Suppressor macrophage treated with lipopolysaccharide for 1 hour (primary cell): ENCODE results near the gene GAN.

Experiments
- DNase-seq, 3 donors: peaks; one replicate each; pipeline ENCODE4 v3.0.0-alpha.2; 2020 to 2022

Gene GAN

GRCh38 chr16:81314603-81315270 is at the start of gene GAN:
TSS of gene GAN (plus strand) at chr16:81314962. CDS start at chr16:81315114, 152 bp downstream.
- peak; percentile 96 to 98 (median 97) for DNase-seq

DNA sequence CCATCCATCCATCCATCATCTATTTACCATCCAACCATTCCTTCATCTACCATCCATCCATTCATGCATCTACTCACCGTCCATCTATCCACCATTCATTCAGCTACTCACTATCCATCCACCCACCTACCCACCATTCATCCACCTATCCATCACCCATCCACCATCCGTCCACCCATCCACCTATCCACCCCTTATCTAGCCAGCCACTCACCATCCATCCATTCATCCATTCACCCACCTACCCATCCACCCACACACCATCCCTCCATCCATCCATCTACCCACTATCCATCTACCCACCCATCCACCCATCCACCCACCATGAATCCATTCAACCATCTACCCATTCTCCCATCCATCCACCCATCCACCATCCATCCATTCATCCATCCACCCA is 49.7 kb upstream of the GAN start:
- DNase-seq, result no peak

GRCh38 chr16:81265658-81266451 is 48.9 kb upstream of the GAN start:
- DNase-seq, result no peak

DNA sequence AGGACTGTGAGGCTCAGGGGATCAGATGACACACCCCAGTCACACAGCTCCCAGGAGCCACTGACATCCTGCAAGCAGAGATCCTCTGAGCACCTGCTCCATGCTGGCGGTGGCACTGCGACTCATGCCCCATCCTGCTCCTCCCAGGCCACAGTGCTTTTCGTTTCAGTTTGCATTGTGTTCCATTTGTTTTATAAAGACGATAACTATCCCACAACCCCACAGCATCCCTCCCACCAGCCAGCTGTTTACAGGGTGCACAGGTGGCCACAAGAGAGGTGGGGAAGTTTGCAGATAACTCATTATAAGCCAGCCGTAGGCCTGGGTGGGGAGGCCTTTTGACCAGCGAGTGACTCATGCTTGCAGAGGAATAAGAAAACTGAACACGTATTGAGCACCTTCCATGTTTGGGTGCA is 48.1 kb upstream of the GAN start:
- no peak for DNase-seq

GRCh38 chr16:81268509-81268908 is 46.3 kb upstream of the GAN start:
- DNase-seq, result no peak

DNA sequence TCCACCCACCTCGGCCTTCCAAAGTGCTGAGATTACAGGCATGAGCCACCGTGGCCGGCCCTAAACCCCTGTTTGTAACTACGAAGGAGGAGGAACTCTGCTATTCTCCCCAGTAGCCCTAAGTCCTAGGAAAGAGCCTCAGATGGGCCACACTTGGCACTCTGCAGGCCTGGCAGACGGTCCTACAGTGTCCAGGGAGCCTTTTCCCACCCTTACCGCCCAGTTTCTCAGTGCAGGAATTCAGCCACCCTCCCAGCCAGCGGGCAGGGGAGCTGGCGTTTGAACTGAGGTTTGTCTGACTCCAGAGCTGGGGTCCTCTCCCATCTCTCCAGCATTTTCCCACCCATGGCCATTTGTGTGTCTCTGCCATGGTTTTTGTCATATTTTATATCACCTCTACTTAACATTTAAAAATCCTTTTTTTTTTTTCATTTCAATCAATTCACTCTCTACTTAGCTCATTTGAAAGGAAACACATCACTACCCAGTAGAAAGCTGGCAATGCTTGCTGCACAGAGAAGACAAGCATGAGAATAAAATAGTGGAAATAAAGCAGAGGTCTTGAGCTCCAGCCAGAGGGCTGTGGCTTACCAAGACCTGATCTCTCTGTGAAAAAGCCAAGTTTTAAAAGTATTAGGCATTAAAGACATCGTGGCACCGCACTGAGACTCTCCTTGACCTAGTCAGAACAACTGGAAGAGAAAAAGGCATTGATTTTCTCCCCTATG is 41.4 kb upstream of the GAN start:
- no peak for DNase-seq

DNA sequence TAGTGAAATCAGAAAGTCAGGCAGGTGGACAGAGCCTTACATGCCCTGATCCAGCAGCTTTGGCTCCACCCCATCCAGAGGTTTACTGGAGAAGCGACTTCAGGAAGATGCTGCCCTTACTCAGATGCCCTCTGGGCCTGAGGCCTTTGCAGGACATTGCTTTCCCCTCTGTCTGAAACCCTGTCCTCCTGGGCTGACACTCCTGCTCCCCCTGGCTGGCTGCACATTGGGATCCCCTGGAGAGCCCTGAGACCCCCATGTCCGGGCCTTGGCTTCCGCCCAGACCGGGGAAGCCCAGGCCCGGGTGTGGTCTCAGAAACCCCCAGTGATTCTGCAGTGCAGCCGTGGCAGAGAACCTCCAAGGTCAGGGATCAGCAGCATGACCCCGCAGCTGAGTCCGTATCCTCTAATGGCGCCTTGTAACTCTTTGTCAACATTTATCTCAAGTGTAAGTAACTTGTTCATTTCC is 39.7 kb upstream of the GAN start:
- DNase-seq, result no peak

- DNase-seq, result no peak
Observed at GRCh38 chr16:81275795-81276194, 39.0 kb upstream of the GAN start.

GRCh38 chr16:81276323-81276722 is 38.4 kb upstream of the GAN start:
- DNase-seq, result no peak

GRCh38 chr16:81277541-81278080 is 37.2 kb upstream of the GAN start:
- no peak for DNase-seq

DNA sequence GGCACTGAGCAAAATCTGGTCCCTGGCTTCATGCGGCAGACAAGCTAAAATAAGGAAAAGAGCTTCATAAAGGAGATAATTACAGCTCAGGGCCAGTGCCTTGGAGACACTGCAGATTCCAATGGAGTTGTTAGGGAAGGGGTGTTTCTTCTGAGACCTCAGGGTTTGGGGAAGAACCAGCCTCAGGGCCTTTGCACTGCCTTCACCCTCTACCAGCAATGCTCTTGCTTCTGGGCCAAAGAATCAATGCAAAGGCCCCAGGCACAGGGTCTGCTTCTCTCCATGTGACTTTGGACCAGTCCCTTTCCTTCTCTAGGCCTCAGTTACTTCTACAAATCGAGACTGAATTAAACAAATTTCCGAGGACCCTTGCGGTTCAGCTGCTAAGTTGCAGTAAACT is 36.2 kb upstream of the GAN start:
- no peak for DNase-seq

DNA sequence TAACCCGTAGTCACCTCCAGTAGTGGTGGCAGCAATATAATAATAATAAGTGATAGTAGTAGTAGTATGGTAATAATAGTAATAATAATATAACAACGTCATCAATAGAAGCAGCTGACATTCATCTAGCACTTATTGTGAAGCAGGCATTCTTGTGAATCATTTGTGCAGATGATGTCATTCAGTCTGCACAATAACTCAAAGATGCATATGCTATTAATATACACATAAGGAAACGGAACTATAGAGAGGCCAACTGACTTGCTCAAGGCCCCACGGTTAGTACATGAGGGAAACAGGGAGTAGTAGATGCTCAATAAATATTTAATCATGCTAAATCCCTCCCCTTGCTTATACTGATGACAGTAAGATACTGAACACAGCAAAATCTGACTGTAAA is 35.4 kb upstream of the GAN start:
- DNase-seq, result peak; percentile 31 to 57 (median 53)

DNA sequence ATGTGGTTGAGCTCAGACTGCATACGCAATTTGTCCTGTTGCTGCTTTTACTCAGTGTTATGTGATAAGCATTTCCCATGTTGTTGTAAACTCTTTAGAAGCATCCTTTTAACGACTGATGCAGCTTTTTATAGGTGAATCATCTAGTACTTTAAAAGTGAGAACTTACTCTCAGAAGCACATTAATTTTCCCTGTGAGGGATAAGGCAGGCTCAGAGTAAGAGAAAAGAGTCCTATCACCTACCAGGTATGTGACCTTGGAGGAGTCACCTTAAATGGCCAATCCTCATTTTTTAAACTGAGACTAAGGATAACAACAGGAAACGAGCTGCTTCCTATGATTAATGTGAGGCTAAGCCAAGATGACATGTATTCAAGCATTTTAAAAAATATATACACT is 34.4 kb upstream of the GAN start:
- no peak for DNase-seq

DNA sequence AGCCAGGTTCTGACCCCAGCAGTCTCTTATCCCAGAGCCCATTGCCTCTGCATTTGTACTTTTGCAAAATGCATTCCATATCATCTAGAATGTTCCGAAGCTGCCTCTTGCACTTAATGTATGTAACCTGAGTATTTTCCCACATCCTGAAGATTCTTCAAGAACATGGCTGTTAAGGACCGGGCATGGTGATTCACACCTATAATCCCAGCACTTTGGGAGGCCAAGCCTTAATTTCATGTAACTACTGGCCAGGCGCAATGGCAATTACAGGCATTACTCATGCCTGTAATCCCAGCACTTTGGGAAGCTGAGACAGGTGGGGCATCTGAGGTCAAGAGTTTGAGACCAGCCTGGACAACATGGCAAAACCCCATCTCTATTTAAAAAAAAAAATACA is 31.7 kb upstream of the GAN start:
- no peak for DNase-seq

GRCh38 chr16:81284995-81285600 is 29.7 kb upstream of the GAN start:
- DNase-seq, result no peak

DNA sequence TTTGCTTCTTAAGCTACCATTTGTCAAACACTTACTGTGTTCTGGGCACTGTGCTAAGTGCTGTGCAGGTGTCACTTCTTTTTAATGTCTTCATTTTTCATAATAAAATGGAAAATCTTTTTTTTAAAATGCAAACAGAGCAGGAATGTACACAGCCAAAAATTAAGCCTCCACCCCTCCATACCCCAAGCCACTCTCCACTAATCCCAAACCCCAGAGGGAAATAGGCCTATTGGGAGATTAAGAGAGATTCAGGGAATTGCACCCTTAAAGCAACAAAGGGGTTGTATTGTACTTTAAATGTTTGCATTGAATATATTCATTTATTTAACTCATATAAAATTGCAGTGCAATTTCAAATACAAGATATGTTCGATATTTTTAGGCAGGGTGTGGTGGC is 28.6 kb upstream of the GAN start:
- DNase-seq, result no peak

GRCh38 chr16:81291117-81291516 is 23.6 kb upstream of the GAN start:
- DNase-seq, result no peak

DNA sequence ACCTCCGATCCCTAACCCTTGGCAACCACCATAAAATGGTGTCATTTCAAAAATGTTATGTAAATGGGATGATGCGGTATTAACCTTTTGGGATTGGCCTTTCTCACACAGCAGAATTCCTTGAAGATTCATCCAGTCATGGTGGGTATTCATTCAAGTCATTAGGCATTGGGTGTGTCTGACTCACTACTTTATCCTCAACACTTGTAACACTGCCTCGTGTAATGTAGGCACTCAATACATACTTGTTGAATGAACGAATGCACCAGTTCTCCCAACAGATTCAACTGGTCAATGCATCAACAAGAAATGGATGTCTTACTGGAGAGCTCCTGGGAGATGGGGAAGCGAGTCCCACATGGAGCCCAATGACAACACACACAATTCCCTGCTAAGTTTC is 21.8 kb upstream of the GAN start:
- DNase-seq, result no peak

DNA sequence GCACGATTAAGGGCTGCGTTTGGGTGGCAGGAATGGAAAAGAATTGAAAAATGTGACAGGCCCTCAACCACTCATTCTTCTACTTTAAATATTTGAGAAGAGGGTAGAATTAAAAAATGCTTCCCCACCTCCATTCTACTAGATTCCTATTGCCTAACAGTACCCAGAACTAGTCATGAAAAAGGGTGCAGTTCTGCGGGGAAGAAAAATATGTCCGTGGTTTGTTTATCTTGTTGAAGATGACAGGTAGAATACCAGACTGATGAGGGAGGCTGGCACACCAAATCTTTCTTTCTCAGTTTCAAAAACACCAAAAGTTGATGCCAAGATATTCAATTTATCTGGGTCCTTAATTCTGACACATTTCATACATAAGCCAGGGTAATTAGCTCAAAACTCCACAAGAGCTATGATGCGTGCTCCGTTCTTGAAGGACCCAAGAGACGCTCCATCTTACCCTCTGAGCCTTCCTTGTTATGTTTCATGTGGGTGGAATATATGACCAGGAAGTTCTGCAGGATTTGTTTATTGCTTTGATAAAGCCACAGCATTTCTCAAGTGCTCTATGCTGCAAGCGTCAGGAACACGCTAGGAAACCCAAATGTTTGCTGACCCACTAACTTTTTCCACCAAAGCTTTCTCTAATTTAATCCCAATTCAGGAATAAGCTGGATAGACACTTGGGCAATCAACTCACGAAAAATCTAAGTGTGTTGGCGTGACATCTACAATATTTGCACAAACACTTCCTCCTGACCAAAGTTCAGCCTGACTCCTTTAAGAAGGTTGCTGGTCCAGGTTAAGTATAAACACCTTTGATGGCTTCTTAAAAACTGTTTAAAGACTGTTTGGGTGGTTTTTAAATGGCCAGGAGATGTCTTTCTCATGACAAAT is 20.6 kb upstream of the GAN start:
- DNase-seq, result no peak

DNA sequence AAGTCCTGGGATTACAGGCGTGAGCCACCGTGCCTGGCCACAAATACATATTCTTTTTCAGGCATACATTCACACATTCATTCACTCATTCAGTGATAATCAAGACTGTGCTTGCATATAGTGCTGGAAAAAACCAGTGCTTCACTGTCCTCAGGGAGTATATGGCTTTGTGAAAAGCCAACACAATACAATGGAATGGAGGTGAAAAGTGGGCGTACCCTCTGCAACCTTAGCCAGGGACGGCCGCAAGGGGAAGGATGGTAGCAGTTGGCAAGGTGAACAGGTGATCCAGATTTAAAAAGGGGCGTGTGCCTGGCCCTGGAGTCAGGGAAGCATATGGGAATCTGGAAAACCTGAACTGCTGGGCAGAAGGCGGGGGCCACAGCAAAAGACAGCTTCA is 18.1 kb upstream of the GAN start:
- DNase-seq, result no peak

GRCh38 chr16:81307770-81308169 is 7.0 kb upstream of the GAN start:
- DNase-seq, result no peak

GRCh38 chr16:81310045-81310644 is 4.6 kb upstream of the GAN start:
- DNase-seq, result no peak
